Spleen (tissue), 7 donors: ENCODE data around the gene SRF.

ENCODE experiments used
- POLR2A ChIP-seq, 3 donors: fragments of 450-650 bp; IDR thresholded peaks; one replicate each; pipeline ENCODE4 v1.5.1; 2017; ENCODE audit warnings: antibody characterized with exemption in 3 of 3, mild to moderate bottlenecking in 1 of 3
- POLR2AphosphoS5 ChIP-seq, 3 donors: sonication (generic); formaldehyde crosslinking; IDR thresholded peaks; one replicate each; pipeline ENCODE4 v1.5.1; 2017; ENCODE audit warnings: antibody characterized with exemption in 3 of 3
- TF ChIP-seq, protein P1 (sequence below), 11 experiments: fragments of 200-600 bp in 7 of 11; fragments of 450-650 bp in 4 of 11; sonication (generic) in 4 of 11; IDR thresholded peaks in 8 of 11; conservative IDR thresholded peaks in 3 of 11; 1 replicate in 7 of 11; 2 replicates in 4 of 11; pipeline versions ENCODE4 v1.4.0 to v1.8.0; 2016 to 2021; ENCODE audit warnings: antibody characterized with exemption in 11 of 11, inconsistent platforms in 4 of 11, mild to moderate bottlenecking in 1 of 11
- donor health status: DM: no; HTN: no; CAD: no; lungs with moderate emphysema.
- donor health status: DM: no; HTN: no; CAD: no.
- donor health status: DM: no; HTN: no; CAD: no.

DNA sequence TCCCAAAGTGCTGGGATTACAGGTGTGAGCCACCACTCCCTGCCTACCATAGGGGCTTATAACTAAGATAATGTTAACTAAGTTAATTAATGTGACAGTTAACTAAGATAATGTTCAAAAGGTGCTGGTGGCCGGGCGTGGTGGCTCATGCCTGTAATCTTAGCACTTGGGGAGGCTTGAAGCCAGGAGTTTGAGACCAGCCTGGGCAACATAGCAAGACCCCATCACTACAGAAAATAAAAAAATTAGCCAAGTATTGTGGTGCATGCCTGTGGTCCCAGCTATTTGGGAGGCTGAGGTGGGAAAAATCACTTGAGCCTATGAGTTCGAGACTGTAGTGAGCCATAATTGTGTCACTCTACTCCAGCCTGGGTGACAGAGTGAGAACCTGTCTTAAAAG lies 32.8 kb upstream of the SRF start:
- no peak for TF ChIP-seq POLR2AphosphoS5 (IDR thresholded peaks at IDR 0.05)
- TF ChIP-seq, protein P1, sequence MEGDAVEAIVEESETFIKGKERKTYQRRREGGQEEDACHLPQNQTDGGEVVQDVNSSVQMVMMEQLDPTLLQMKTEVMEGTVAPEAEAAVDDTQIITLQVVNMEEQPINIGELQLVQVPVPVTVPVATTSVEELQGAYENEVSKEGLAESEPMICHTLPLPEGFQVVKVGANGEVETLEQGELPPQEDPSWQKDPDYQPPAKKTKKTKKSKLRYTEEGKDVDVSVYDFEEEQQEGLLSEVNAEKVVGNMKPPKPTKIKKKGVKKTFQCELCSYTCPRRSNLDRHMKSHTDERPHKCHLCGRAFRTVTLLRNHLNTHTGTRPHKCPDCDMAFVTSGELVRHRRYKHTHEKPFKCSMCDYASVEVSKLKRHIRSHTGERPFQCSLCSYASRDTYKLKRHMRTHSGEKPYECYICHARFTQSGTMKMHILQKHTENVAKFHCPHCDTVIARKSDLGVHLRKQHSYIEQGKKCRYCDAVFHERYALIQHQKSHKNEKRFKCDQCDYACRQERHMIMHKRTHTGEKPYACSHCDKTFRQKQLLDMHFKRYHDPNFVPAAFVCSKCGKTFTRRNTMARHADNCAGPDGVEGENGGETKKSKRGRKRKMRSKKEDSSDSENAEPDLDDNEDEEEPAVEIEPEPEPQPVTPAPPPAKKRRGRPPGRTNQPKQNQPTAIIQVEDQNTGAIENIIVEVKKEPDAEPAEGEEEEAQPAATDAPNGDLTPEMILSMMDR (IDR thresholded peaks at IDR 0.05 in 8 of 11, conservative IDR thresholded peaks at IDR 0.05 in 3 of 11) = no peak
- TF ChIP-seq POLR2A (IDR thresholded peaks at IDR 0.05) = no peak
